K562 (cell line): ENCODE measurements around the gene HUNK. TPM values are rescaled to one million over a fixed set of nuclear protein-coding genes. Genes with fewer than 3 reads are reported as not detected.

Experiments used
- ATAC-seq: fragments of 200-7000 bp; cut with Tn5 transposase; 3 replicates; pipeline ENCODE4 v1.9.1; 2020; ENCODE audit warnings: moderate library complexity
- BruUV-seq: library from RNA; stranded (reverse); fragments of 400-500 nt; replicated peaks from 2 replicates; lab custom pipeline; 2021; lab: Mats Ljungman, UMichigan
- CTCF ChIA-PET: fragments of 300-600 bp; formaldehyde crosslinking; extraction: SDS; loops from one replicate; lab custom pipeline; 2021; ENCODE audit warnings: low intra/inter-chr PET ratio; lab: Yijun Ruan, JAX
- POLR2A ChIA-PET: fragments of 300-600, 350-650 bp; sonication (Branson Sonifier 250); formaldehyde crosslinking; extraction: SDS; loops from one replicate; lab custom pipeline; 2021; ENCODE audit warnings: antibody characterized with exemption, inconsistent platforms; lab: Yijun Ruan, JAX
- DNase-seq, 4 experiments: peaks; one replicate each; pipeline versions ENCODE4 v3.0.0 to v3.0.0-alpha.2; 2011 to 2018; ENCODE audit warnings: low spot score in 3 of 4, mixed read lengths in 3 of 4; ENCODE audit errors: extremely low read depth in 1 of 4
- FAIRE-seq: peaks from 2 replicates; lab custom pipeline; 2011; peaks lifted over from hg19 to GRCh38; lab: Jason Lieb, UNC
- H2AFZ ChIP-seq: 2 replicates; pipeline ENCODE4 v1.6.0; 2011; ENCODE audit warnings: low read depth, low read length, control low read depth, inconsistent platforms
- H3K27ac ChIP-seq: fragments of 200-600 bp; 3 replicates; pipeline ENCODE4 v1.8.0; 2011; ENCODE audit warnings: low read depth, mild to moderate bottlenecking, control low read depth, inconsistent platforms, low read length, moderate library complexity, mixed read lengths; ENCODE audit errors: extremely low read depth
- H3K27me3 ChIP-seq, 2 experiments: fragments of 300-600 bp in 1 of 2; 2 replicates in 1 of 2; 3 replicates in 1 of 2; pipeline versions ENCODE4 v1.6.0 to v1.8.0; 2011; ENCODE audit warnings: inconsistent platforms in 2 of 2, low read length in 2 of 2, mild to moderate bottlenecking in 1 of 2, mixed read lengths in 1 of 2, moderate library complexity in 1 of 2; ENCODE audit not compliant: control insufficient read depth in 2 of 2, insufficient read depth in 2 of 2
- H3K36me3 ChIP-seq: fragments of 300-600 bp; 3 replicates; pipeline ENCODE4 v1.8.0; 2011; ENCODE audit warnings: mild to moderate bottlenecking, low read length, inconsistent platforms; ENCODE audit not compliant: control insufficient read depth, insufficient read depth
- H3K4me1 ChIP-seq, 2 experiments: fragments of 200-600 bp in 1 of 2; replicated peaks in 1 of 2; 2 replicates in 1 of 2; 3 replicates in 1 of 2; pipeline versions ENCODE4 v1.5.1 to v1.8.0; 2011; ENCODE audit warnings: inconsistent platforms in 2 of 2, low read length in 2 of 2, mild to moderate bottlenecking in 1 of 2, mixed read lengths in 1 of 2, moderate library complexity in 1 of 2; ENCODE audit not compliant: control insufficient read depth in 2 of 2, insufficient read depth in 2 of 2
- H3K4me2 ChIP-seq: 2 replicates; pipeline ENCODE4 v1.6.1; 2011; ENCODE audit warnings: low read length, control low read depth, inconsistent platforms, mixed read lengths; ENCODE audit not compliant: insufficient read depth
- H3K4me3 ChIP-seq: fragments of 200-600 bp; sonication (generic), shearing (Covaris generic); 2 replicates; pipeline ENCODE4 v1.5.1; 2016; ENCODE audit warnings: control low read depth, inconsistent platforms
- H3K79me2 ChIP-seq: fragments of 200-600 bp; 3 replicates; pipeline ENCODE4 v1.8.0; 2011; ENCODE audit warnings: low read length, inconsistent platforms; ENCODE audit not compliant: control insufficient read depth, insufficient read depth
- H3K9ac ChIP-seq, 2 experiments: 2 replicates each; pipeline versions ENCODE4 v1.6.0 to v1.6.1; 2011; ENCODE audit warnings: low read depth in 2 of 2, low read length in 2 of 2, control low read depth in 1 of 2, inconsistent platforms in 1 of 2, mild to moderate bottlenecking in 1 of 2, mixed read lengths in 1 of 2; ENCODE audit not compliant: insufficient read depth in 1 of 2
- H3K9me1 ChIP-seq: one replicate; pipeline ENCODE4 v1.6.0; 2011; ENCODE audit warnings: inconsistent platforms, mild to moderate bottlenecking, low read length, moderate library complexity; ENCODE audit not compliant: control insufficient read depth, insufficient read depth
- H3K9me3 ChIP-seq: replicated peaks from 2 replicates; pipeline ENCODE4 v1.5.1; 2011; ENCODE audit warnings: low read depth, low read length, inconsistent platforms; ENCODE audit not compliant: control insufficient read depth, insufficient read depth
- H4K20me1 ChIP-seq: replicated peaks from 2 replicates; pipeline ENCODE4 v1.6.1; 2011; ENCODE audit warnings: low read length, inconsistent platforms, mixed read lengths; ENCODE audit not compliant: control insufficient read depth, insufficient read depth
- MCM7 ChIP-seq, 2 experiments: fragments of 450-650 bp; IDR thresholded peaks; 2 replicates each; pipeline ENCODE4 v1.6.1; 2016 to 2018
- ZNF12 ChIP-seq: sonication (generic); formaldehyde crosslinking; IDR thresholded peaks from 2 replicates; pipeline ENCODE4 v1.4.0; 2020; ENCODE audit warnings: mild to moderate bottlenecking, missing genetic modification reagents
- ZNF586 ChIP-seq: fragments of 450-650 bp; formaldehyde crosslinking; conservative IDR thresholded peaks from 2 replicates; pipeline ENCODE4 v1.4.0; 2020; ENCODE audit warnings: mild to moderate bottlenecking, moderate library complexity
- ZNF695 ChIP-seq: fragments of 450-650 bp; formaldehyde crosslinking; IDR thresholded peaks from 2 replicates; pipeline ENCODE4 v1.4.0; 2020; ENCODE audit warnings: mild to moderate bottlenecking, moderate library complexity
- WGBS: fragments of 100-300 bp; shearing (Covaris generic); methylation state at CpG from one replicate; pipeline ENCODE4 v1.1.6; 2016; ENCODE audit warnings: low coverage, mixed read lengths; ENCODE audit not compliant: insufficient coverage; ENCODE audit errors: missing lambda C conversion rate; 5-methylcytosine and 5-hydroxymethylcytosine counted together
- in situ Hi-C: fragments of 300-500 bp; cut with MboI; formaldehyde crosslinking; loops from 4 replicates; pipeline ENCODE4 v1.15.0; 2018; ENCODE audit warnings: inconsistent platforms, mixed read lengths
- intact Hi-C: fragments of 100-400 bp; cut with micrococcal nuclease; formaldehyde crosslinking; loops from 2 replicates; pipeline ENCODE4 v1.14.2; 2022
- polyA plus RNA-seq, 8 experiments: library from polyadenylated mRNA; depleted of rRNA in 4 of 8; stranded (reverse) in 5 of 8; unstranded in 3 of 8; fragments of >200 nt; fragmentation: Nextera tagmentation in 2 of 8; fragmentation: Illumina TruSeq in 1 of 8; extraction: Ambion mirVana in 2 of 8; extraction: Trizol in 1 of 8; gene quantifications; 2 replicates each; pipeline versions ENCODE4 v1.2.1 to v1.2.3, GENCODE V29; 2011 to 2014; ENCODE audit warnings: inconsistent platforms in 1 of 8, missing spikeins in 1 of 8
- total RNA-seq, 7 experiments: library from RNA; depleted of rRNA in 6 of 7; stranded (reverse); fragments of >200 nt in 6 of 7; fragmentation: Illumina TruSeq in 2 of 7; extraction: Trizol in 2 of 7; gene quantifications; 2 replicates each; pipeline versions ENCODE4 v1.2.1 to v1.2.3, GENCODE V29; 2011 to 2021; ENCODE audit warnings: low replicate concordance in 1 of 7
- TF ChIP-seq, protein P1 (sequence below): fragments of 250-450 bp; sonication (Bioruptor Pico); IDR thresholded peaks from 2 replicates; pipeline ENCODE4 v1.4.0; 2020; ENCODE audit warnings: mild to moderate bottlenecking
- TF ChIP-seq, protein P2 (sequence below): fragments of 450-650 bp; IDR thresholded peaks from 2 replicates; pipeline ENCODE4 v1.6.1; 2016; ENCODE audit warnings: low read depth

HUNK gene
- total and polyA plus RNA-seq, 9 of the 15 experiments (the other 6 are each of a cell fraction or from before 2014, with no cell fraction given): not detected

DNA sequence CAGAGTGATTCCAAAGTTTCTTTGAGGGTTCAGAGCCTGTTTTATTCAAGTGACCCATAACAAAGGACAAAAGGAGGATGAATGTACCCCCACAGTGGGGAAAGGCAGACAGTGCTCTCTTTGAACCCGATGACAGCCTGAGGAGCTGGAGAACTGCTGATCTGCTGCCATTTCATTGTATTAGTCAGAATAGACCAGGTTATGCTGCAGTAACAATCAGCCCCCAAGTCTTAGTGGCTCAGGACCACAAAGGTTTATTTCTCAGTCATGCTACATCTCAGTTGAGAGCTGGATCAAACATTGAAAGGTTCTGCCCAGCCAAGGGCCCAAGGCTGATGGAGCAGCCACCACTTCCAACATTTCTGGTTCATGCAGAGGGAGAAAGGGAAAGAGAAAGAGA lies 88.9 kb downstream of the HUNK start:
- WGBS: 5% methylated on average over 1 of the region's 1 CpG
- Histone ChIP-seq H3K9me3 (no peaks in the 10 kb centered on the region; the same call in 1 of the 2 replicates), H3K9ac (no peak overlapping the region), H4K20me1 (no peaks in the 10 kb centered on the region), H2AFZ (no peak overlapping the region), H3K9me1 (no peaks in the 10 kb centered on the region), H3K79me2 (no peaks in the 10 kb centered on the region), H3K4me2 (no peak overlapping the region), H3K36me3 (no peaks in the 10 kb centered on the region), H3K27me3 (peaks cover 3 to 12% of the 10 kb centered on the region in 2 experiments), H3K27ac (no peak overlapping the region), H3K4me1 (no peaks in the 10 kb centered on the region), H3K4me3 (no peak overlapping the region)
- BruUV-seq: no TSS peak
- DNase-seq: no peak
- TF ChIP-seq, protein P1, sequence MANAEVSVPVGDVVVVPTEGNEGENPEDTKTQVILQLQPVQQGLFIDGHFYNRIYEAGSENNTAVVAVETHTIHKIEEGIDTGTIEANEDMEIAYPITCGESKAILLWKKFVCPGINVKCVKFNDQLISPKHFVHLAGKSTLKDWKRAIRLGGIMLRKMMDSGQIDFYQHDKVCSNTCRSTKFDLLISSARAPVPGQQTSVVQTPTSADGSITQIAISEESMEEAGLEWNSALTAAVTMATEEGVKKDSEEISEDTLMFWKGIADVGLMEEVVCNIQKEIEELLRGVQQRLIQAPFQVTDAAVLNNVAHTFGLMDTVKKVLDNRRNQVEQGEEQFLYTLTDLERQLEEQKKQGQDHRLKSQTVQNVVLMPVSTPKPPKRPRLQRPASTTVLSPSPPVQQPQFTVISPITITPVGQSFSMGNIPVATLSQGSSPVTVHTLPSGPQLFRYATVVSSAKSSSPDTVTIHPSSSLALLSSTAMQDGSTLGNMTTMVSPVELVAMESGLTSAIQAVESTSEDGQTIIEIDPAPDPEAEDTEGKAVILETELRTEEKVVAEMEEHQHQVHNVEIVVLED (CRISPR knock-in tag): no peak
- TF ChIP-seq ZNF12 (CRISPR knock-in tag) (peak; percentile 93), ZNF586 (CRISPR knock-in tag) (no peak)
- intact Hi-C loops: loop anchor here (10.0 kb wide), 1 partner anchor 57 kb away; no protein-coding TSS in a partner anchor
- ChIA-PET POLR2A (interaction anchor here (1.9 kb wide), 1 partner anchor 12 kb away, joined by 8 read pairs; no protein-coding TSS in a partner anchor), CTCF (no interaction called here)
- in situ Hi-C loops: no loop called here
- no peak for ATAC-seq
- no peak for FAIRE-seq

DNA sequence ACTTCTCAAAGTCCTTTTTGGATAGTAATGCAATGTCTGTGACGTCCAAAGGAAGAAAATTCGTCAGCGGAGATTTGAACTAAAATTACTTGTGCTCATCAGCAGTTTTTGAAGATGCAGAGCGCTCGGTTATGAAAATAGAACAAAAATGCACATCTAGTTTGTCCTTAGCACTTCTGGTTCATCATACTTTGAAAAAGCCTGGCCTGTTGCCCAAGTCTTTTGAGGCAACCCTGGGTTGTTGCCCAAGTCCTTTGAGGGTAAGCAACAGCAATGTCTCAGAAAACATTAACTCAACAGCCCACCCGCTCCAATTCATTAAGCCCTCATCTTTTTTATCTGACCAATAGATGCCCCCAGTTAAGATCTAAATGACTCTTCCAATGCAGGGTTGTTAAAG lies 91.9 kb downstream of the HUNK start:
- no peaks in the 10 kb centered on the region for H3K4me1 ChIP-seq
- no peak overlapping the region for H3K27ac ChIP-seq
- peaks cover 9 to 17% of the 10 kb centered on the region in 2 experiments for H3K27me3 ChIP-seq
- no TSS peak for BruUV-seq
- in situ Hi-C loops (no loop called here), intact Hi-C loops (loop anchor here (10.0 kb wide), 1 partner anchor 60 kb away; no protein-coding TSS in a partner anchor)
- no peaks in the 10 kb centered on the region for H3K9me1 ChIP-seq
- ChIA-PET POLR2A (no interaction called here), CTCF (no interaction called here)
- no peaks in the 10 kb centered on the region for H3K79me2 ChIP-seq
- 1% methylated on average over 6 of the region's 6 CpGs for WGBS
- ATAC-seq (no peak), DNase-seq (no peak), FAIRE-seq (no peak)
- H3K4me2 ChIP-seq: no peak overlapping the region
- no peak overlapping the region for H3K4me3 ChIP-seq
- H4K20me1 ChIP-seq: no peaks in the 10 kb centered on the region
- no peak overlapping the region for H3K9ac ChIP-seq
- no peak overlapping the region for H2AFZ ChIP-seq
- no peaks in the 10 kb centered on the region for H3K9me3 ChIP-seq
- H3K36me3 ChIP-seq: no peaks in the 10 kb centered on the region
- TF ChIP-seq MCM7 (IDR thresholded peaks at IDR 0.05) (no peak), ZNF695 (no peak)
- TF ChIP-seq, protein P2, sequence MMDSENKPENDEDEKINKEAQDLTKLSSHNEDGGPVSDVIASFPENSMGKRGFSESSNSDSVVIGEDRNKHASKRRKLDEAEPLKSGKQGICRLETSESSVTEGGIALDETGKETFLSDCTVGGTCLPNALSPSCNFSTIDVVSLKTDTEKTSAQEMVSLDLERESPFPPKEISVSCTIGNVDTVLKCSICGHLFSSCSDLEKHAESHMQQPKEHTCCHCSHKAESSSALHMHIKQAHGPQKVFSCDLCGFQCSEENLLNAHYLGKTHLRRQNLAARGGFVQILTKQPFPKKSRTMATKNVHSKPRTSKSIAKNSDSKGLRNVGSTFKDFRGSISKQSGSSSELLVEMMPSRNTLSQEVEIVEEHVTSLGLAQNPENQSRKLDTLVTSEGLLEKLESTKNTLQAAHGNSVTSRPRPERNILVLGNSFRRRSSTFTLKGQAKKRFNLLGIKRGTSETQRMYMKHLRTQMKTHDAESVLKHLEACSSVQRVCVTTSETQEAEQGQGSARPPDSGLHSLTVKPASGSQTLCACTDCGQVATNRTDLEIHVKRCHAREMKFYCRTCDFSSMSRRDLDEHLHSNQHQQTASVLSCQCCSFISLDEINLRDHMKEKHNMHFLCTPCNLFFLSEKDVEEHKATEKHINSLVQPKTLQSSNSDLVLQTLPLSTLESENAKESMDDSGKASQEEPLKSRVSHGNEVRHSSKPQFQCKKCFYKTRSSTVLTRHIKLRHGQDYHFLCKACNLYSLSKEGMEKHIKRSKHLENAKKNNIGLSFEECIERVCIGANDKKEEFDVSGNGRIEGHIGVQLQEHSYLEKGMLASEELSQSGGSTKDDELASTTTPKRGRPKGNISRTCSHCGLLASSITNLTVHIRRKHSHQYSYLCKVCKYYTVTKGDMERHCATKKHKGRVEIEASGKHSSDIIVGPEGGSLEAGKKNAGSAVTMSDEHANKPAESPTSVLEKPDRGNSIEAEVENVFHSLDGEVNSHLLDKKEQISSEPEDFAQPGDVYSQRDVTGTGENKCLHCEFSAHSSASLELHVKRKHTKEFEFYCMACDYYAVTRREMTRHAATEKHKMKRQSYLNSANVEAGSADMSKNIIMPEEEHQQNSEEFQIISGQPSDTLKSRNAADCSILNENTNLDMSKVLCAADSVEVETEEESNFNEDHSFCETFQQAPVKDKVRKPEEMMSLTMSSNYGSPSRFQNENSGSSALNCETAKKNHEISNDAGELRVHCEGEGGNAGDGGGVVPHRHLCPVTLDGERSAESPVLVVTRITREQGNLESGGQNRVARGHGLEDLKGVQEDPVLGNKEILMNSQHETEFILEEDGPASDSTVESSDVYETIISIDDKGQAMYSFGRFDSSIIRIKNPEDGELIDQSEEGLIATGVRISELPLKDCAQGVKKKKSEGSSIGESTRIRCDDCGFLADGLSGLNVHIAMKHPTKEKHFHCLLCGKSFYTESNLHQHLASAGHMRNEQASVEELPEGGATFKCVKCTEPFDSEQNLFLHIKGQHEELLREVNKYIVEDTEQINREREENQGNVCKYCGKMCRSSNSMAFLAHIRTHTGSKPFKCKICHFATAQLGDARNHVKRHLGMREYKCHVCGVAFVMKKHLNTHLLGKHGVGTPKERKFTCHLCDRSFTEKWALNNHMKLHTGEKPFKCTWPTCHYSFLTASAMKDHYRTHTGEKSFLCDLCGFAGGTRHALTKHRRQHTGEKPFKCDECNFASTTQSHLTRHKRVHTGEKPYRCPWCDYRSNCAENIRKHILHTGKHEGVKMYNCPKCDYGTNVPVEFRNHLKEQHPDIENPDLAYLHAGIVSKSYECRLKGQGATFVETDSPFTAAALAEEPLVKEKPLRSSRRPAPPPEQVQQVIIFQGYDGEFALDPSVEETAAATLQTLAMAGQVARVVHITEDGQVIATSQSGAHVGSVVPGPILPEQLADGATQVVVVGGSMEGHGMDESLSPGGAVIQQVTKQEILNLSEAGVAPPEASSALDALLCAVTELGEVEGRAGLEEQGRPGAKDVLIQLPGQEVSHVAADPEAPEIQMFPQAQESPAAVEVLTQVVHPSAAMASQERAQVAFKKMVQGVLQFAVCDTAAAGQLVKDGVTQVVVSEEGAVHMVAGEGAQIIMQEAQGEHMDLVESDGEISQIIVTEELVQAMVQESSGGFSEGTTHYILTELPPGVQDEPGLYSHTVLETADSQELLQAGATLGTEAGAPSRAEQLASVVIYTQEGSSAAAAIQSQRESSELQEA: no peak
